ENCODE measurements around the gene MNX1. TPM values are rescaled to one million over a fixed set of nuclear protein-coding genes. Genes with fewer than 3 reads are reported as not detected.
A peak's percentile ranks its signal among the peaks of the same experiment; 100 is the strongest.

The MNX1 gene
- total and polyA plus RNA-seq, 9 of the 15 experiments (the other 6 are each of a cell fraction or from before 2014, with no cell fraction given) = 0.15 to 8.0 (median 1.4) TPM

DNA sequence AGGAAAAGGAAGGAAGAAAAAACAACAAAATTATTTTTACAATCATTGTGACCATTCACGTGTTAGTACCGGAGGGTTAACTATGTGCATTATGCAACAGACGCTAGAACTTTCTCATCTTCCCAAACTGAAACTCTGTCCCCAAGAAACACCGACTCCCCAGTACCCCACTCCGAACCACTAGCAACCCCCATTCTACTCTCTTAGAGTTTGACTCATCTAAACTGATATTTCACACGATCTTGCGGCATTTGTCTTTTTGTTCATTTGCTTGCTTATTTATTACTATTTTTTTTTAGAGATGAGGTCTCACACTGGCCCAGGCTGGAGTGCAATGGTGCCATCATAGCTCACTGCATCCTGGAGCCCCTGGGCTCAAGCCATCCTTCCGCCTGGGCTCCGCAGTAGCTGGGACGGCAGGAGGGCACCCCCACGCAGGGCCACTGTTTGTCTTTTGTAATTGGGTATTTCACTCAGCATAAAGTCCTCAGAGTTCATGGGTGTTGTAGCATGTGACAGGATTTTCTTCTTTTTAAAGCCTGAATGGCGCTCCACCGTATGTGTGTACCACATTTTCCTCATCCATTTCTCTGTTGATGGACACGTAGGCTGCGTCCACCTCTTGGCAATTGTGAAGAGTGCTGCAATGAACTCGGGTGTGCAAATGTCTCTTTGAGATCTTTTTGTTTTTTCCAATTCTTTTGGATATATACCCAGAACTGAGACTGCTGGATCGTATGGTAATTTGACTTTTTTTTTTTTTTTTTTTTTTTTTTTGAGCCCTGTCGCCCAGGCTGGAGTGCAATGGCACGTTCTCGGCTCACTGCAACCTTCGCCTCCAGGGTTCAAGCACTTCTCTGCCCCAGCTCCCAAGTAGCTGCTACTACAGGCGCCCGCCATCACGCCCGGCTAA, 9.5 kb downstream of the MNX1 start (continued):
- TF ChIP-seq ETV1 (tag; conservative IDR thresholded peaks at IDR 0.05; ENCODE audit: low read depth) (peak; percentile 51; the same call in 1 of the 2 replicates), ZNF212 (CRISPR knock-in tag; IDR thresholded peaks at IDR 0.05) (no peak), EP400 (IDR thresholded peaks at IDR 0.05) (peak; percentile 71), DLX4 (CRISPR knock-in tag; IDR thresholded peaks at IDR 0.05) (no peak), HDGF (IDR thresholded peaks at IDR 0.05) (no peak), GTF2E2 (tag; IDR thresholded peaks at IDR 0.05) (no peak; the same call in 1 of the 2 replicates), CEBPB (tag; IDR thresholded peaks at IDR 0.05) (peak; percentile 82), ZNF23 (CRISPR knock-in tag; IDR thresholded peaks at IDR 0.05) (no peak), TRIM24 (IDR thresholded peaks at IDR 0.05) (0 out of 4 replicates have a peak, but pooled peaks of 1 of the 2 experiments have one; percentile 24), ARID1B (IDR thresholded peaks at IDR 0.05) (no peak)
- TF ChIP-seq, protein P1, sequence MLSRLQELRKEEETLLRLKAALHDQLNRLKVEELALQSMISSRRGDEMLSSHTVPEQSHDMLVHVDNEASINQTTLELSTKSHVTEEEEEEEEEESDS (CRISPR knock-in tag; IDR thresholded peaks at IDR 0.05) = no peak
- TF ChIP-seq, protein P2, sequence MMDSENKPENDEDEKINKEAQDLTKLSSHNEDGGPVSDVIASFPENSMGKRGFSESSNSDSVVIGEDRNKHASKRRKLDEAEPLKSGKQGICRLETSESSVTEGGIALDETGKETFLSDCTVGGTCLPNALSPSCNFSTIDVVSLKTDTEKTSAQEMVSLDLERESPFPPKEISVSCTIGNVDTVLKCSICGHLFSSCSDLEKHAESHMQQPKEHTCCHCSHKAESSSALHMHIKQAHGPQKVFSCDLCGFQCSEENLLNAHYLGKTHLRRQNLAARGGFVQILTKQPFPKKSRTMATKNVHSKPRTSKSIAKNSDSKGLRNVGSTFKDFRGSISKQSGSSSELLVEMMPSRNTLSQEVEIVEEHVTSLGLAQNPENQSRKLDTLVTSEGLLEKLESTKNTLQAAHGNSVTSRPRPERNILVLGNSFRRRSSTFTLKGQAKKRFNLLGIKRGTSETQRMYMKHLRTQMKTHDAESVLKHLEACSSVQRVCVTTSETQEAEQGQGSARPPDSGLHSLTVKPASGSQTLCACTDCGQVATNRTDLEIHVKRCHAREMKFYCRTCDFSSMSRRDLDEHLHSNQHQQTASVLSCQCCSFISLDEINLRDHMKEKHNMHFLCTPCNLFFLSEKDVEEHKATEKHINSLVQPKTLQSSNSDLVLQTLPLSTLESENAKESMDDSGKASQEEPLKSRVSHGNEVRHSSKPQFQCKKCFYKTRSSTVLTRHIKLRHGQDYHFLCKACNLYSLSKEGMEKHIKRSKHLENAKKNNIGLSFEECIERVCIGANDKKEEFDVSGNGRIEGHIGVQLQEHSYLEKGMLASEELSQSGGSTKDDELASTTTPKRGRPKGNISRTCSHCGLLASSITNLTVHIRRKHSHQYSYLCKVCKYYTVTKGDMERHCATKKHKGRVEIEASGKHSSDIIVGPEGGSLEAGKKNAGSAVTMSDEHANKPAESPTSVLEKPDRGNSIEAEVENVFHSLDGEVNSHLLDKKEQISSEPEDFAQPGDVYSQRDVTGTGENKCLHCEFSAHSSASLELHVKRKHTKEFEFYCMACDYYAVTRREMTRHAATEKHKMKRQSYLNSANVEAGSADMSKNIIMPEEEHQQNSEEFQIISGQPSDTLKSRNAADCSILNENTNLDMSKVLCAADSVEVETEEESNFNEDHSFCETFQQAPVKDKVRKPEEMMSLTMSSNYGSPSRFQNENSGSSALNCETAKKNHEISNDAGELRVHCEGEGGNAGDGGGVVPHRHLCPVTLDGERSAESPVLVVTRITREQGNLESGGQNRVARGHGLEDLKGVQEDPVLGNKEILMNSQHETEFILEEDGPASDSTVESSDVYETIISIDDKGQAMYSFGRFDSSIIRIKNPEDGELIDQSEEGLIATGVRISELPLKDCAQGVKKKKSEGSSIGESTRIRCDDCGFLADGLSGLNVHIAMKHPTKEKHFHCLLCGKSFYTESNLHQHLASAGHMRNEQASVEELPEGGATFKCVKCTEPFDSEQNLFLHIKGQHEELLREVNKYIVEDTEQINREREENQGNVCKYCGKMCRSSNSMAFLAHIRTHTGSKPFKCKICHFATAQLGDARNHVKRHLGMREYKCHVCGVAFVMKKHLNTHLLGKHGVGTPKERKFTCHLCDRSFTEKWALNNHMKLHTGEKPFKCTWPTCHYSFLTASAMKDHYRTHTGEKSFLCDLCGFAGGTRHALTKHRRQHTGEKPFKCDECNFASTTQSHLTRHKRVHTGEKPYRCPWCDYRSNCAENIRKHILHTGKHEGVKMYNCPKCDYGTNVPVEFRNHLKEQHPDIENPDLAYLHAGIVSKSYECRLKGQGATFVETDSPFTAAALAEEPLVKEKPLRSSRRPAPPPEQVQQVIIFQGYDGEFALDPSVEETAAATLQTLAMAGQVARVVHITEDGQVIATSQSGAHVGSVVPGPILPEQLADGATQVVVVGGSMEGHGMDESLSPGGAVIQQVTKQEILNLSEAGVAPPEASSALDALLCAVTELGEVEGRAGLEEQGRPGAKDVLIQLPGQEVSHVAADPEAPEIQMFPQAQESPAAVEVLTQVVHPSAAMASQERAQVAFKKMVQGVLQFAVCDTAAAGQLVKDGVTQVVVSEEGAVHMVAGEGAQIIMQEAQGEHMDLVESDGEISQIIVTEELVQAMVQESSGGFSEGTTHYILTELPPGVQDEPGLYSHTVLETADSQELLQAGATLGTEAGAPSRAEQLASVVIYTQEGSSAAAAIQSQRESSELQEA (IDR thresholded peaks at IDR 0.05; ENCODE audit: low read depth) = no peak
- TF ChIP-seq, protein P3, sequence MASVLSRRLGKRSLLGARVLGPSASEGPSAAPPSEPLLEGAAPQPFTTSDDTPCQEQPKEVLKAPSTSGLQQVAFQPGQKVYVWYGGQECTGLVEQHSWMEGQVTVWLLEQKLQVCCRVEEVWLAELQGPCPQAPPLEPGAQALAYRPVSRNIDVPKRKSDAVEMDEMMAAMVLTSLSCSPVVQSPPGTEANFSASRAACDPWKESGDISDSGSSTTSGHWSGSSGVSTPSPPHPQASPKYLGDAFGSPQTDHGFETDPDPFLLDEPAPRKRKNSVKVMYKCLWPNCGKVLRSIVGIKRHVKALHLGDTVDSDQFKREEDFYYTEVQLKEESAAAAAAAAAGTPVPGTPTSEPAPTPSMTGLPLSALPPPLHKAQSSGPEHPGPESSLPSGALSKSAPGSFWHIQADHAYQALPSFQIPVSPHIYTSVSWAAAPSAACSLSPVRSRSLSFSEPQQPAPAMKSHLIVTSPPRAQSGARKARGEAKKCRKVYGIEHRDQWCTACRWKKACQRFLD (CRISPR knock-in tag; IDR thresholded peaks at IDR 0.05) = no peak
- TF ChIP-seq, protein P4, sequence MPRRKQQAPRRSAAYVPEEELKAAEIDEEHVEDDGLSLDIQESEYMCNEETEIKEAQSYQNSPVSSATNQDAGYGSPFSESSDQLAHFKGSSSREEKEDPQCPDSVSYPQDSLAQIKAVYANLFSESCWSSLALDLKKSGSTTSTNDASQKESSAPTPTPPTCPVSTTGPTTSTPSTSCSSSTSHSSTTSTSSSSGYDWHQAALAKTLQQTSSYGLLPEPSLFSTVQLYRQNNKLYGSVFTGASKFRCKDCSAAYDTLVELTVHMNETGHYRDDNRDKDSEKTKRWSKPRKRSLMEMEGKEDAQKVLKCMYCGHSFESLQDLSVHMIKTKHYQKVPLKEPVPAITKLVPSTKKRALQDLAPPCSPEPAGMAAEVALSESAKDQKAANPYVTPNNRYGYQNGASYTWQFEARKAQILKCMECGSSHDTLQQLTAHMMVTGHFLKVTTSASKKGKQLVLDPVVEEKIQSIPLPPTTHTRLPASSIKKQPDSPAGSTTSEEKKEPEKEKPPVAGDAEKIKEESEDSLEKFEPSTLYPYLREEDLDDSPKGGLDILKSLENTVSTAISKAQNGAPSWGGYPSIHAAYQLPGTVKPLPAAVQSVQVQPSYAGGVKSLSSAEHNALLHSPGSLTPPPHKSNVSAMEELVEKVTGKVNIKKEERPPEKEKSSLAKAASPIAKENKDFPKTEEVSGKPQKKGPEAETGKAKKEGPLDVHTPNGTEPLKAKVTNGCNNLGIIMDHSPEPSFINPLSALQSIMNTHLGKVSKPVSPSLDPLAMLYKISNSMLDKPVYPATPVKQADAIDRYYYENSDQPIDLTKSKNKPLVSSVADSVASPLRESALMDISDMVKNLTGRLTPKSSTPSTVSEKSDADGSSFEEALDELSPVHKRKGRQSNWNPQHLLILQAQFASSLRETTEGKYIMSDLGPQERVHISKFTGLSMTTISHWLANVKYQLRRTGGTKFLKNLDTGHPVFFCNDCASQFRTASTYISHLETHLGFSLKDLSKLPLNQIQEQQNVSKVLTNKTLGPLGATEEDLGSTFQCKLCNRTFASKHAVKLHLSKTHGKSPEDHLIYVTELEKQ (CRISPR knock-in tag; IDR thresholded peaks at IDR 0.05) = no peak
